Astrocyte (in vitro differentiated cells and primary cell): ENCODE measurements around the gene ACP6. TPM values are rescaled to one million over a fixed set of nuclear protein-coding genes. Genes with fewer than 3 reads are reported as not detected.
"Not testable (repeated sequence)": the region's sequence is repeated elsewhere in the genome, so short reads cannot be mapped to it uniquely, and the experiment has no call there.

ENCODE experiments used
- DNase-seq: peaks from one replicate; pipeline ENCODE4 v3.0.0-alpha.2; 2010; ENCODE audit warnings: low read depth
- FAIRE-seq: peaks from 2 replicates; lab custom pipeline; 2011; peaks lifted over from hg19 to GRCh38; lab: Jason Lieb, UNC
- H2AFZ ChIP-seq: 2 replicates; pipeline ENCODE4 v1.6.0; 2012; ENCODE audit warnings: low read depth, low read length, inconsistent platforms
- H3K27ac ChIP-seq: 2 replicates; pipeline ENCODE4 v1.5.1; 2011; ENCODE audit warnings: low read depth, low read length, inconsistent platforms
- H3K27me3 ChIP-seq: 2 replicates; pipeline ENCODE4 v1.6.0; 2011; ENCODE audit warnings: low read length, inconsistent platforms; ENCODE audit not compliant: insufficient read depth
- H3K36me3 ChIP-seq: 2 replicates; pipeline ENCODE4 v1.5.1; 2011; ENCODE audit warnings: low read length, inconsistent platforms; ENCODE audit not compliant: insufficient read depth
- H3K4me1 ChIP-seq: 2 replicates; pipeline ENCODE4 v1.5.1; 2011; ENCODE audit warnings: low read length, inconsistent platforms; ENCODE audit not compliant: insufficient read depth
- H3K4me2 ChIP-seq: 2 replicates; pipeline ENCODE4 v1.6.0; 2012; ENCODE audit warnings: low read length, inconsistent platforms
- H3K4me3 ChIP-seq: 2 replicates; pipeline ENCODE4 v1.5.1; 2011; ENCODE audit warnings: low read depth, mild to moderate bottlenecking, low read length, inconsistent platforms; ENCODE audit not compliant: insufficient read depth
- H3K79me2 ChIP-seq: 2 replicates; pipeline ENCODE4 v1.6.0; 2012; ENCODE audit warnings: mild to moderate bottlenecking, low read length, inconsistent platforms; ENCODE audit not compliant: insufficient read depth
- H3K9ac ChIP-seq: 2 replicates; pipeline ENCODE4 v1.6.0; 2012; ENCODE audit warnings: mild to moderate bottlenecking, low read length, inconsistent platforms
- H3K9me3 ChIP-seq: 2 replicates; pipeline ENCODE4 v1.5.1; 2012; ENCODE audit warnings: low read depth, mild to moderate bottlenecking, low read length, inconsistent platforms; ENCODE audit not compliant: insufficient read depth
- H4K20me1 ChIP-seq: 2 replicates; pipeline ENCODE4 v1.6.0; 2012; ENCODE audit warnings: low read length, inconsistent platforms; ENCODE audit not compliant: insufficient read depth
- H3K27ac Mint-ChIP-seq: one replicate; pipeline ENCODE4 v1.8.0; 2021; ENCODE audit warnings: mild to moderate bottlenecking, mixed read lengths; ENCODE audit not compliant: unreplicated experiment
- H3K27me3 Mint-ChIP-seq: one replicate; pipeline ENCODE4 v1.8.0; 2021; ENCODE audit warnings: low read depth, mixed read lengths; ENCODE audit not compliant: unreplicated experiment
- H3K36me3 Mint-ChIP-seq: one replicate; pipeline ENCODE4 v1.8.0; 2021; ENCODE audit warnings: low read depth, mixed read lengths; ENCODE audit not compliant: unreplicated experiment
- H3K4me1 Mint-ChIP-seq: one replicate; pipeline ENCODE4 v1.8.0; 2021; ENCODE audit warnings: low read depth, mixed read lengths; ENCODE audit not compliant: unreplicated experiment
- H3K4me3 Mint-ChIP-seq: one replicate; pipeline ENCODE4 v1.8.0; 2021; ENCODE audit warnings: mild to moderate bottlenecking, moderate library complexity, mixed read lengths; ENCODE audit not compliant: unreplicated experiment
- H3K9me3 Mint-ChIP-seq: one replicate; pipeline ENCODE4 v1.8.0; 2021; ENCODE audit warnings: mild to moderate bottlenecking, mixed read lengths; ENCODE audit not compliant: unreplicated experiment
- EZH2 ChIP-seq: IDR thresholded peaks from 2 replicates; pipeline ENCODE4 v1.6.1; 2012; ENCODE audit warnings: mild to moderate bottlenecking, low read length, inconsistent platforms; ENCODE audit not compliant: insufficient read depth
- total RNA-seq: library from RNA; stranded (reverse); gene quantifications from 2 replicates; pipeline ENCODE4 v1.2.1, GENCODE V29; 2021
- TF ChIP-seq, protein P1 (sequence below): IDR thresholded peaks from 2 replicates; pipeline ENCODE4 v1.5.1; 2011; ENCODE audit warnings: low read depth, mild to moderate bottlenecking, inconsistent platforms, low read length, moderate library complexity; ENCODE audit not compliant: insufficient read depth

Gene ACP6
- total RNA-seq, 1 donor from 2014 or later, result 17.5 TPM

DNA sequence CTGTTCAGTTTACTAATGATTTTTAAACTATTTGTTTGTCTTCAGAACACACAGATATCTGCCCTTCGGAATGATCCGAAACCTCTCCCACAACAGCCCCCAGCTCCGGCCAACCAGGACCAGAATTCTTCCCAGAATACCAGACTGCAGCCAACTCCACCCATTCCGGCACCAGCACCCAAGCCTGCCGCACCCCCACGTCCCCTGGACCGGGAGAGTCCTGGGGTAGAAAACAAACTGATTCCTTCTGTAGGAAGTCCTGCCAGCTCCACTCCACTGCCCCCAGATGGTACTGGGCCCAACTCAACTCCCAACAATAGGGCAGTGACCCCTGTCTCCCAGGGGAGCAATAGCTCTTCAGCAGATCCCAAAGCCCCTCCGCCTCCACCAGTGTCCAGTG, 51.6 kb downstream of the ACP6 start:
- DNase-seq, result no peak
- no peaks in the 10 kb centered on the region for H3K9me3 ChIP-seq

GRCh38 chr1:147618077-147618569, 52.2 kb downstream of the ACP6 start:
- Histone ChIP-seq H2AFZ (no peak overlapping the region), H3K27me3 (no peaks in the 10 kb centered on the region), H3K36me3 (peaks cover 52% of the 10 kb centered on the region), H3K79me2 (peaks cover 3% of the 10 kb centered on the region), H3K27ac (no peak overlapping the region), H3K4me3 (no peak overlapping the region), H3K4me1 (no peaks in the 10 kb centered on the region), H3K4me2 (no peak overlapping the region), H3K9ac (no peak overlapping the region), H3K9me3 (no peaks in the 10 kb centered on the region), H4K20me1 (peaks cover 4% of the 10 kb centered on the region)
- H3K27me3 Mint-ChIP-seq, result no peaks in the 10 kb centered on the region
- no peak overlapping the region for H3K4me3 Mint-ChIP-seq
- H3K4me1 Mint-ChIP-seq, result peaks cover 15% of the 10 kb centered on the region
- H3K27ac Mint-ChIP-seq, result no peak overlapping the region
- H3K36me3 Mint-ChIP-seq, result peaks cover 39% of the 10 kb centered on the region
- no peak for TF ChIP-seq EZH2
- TF ChIP-seq, protein P1, sequence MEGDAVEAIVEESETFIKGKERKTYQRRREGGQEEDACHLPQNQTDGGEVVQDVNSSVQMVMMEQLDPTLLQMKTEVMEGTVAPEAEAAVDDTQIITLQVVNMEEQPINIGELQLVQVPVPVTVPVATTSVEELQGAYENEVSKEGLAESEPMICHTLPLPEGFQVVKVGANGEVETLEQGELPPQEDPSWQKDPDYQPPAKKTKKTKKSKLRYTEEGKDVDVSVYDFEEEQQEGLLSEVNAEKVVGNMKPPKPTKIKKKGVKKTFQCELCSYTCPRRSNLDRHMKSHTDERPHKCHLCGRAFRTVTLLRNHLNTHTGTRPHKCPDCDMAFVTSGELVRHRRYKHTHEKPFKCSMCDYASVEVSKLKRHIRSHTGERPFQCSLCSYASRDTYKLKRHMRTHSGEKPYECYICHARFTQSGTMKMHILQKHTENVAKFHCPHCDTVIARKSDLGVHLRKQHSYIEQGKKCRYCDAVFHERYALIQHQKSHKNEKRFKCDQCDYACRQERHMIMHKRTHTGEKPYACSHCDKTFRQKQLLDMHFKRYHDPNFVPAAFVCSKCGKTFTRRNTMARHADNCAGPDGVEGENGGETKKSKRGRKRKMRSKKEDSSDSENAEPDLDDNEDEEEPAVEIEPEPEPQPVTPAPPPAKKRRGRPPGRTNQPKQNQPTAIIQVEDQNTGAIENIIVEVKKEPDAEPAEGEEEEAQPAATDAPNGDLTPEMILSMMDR, result no peak
- DNase-seq (no peak), FAIRE-seq (no peak)
- H3K9me3 Mint-ChIP-seq, result no peaks in the 10 kb centered on the region

More for the DNA sequence above, 51.6 kb downstream of the ACP6 start:
- no peak for FAIRE-seq
- Histone ChIP-seq H3K27ac (no peak overlapping the region), H3K9ac (no peak overlapping the region), H3K4me2 (no peak overlapping the region), H4K20me1 (peaks cover 4% of the 10 kb centered on the region), H3K79me2 (peaks cover 3% of the 10 kb centered on the region), H3K27me3 (no peaks in the 10 kb centered on the region), H3K4me1 (no peaks in the 10 kb centered on the region), H3K4me3 (no peak overlapping the region), H2AFZ (no peak overlapping the region), H3K36me3 (peaks cover 50% of the 10 kb centered on the region)
- Mint-ChIP-seq H3K27ac (no peak overlapping the region), H3K9me3 (no peaks in the 10 kb centered on the region), H3K4me3 (no peak overlapping the region), H3K4me1 (peaks cover 19% of the 10 kb centered on the region), H3K27me3 (no peaks in the 10 kb centered on the region), H3K36me3 (peaks cover 37% of the 10 kb centered on the region)
- no peak for TF ChIP-seq EZH2
- TF ChIP-seq, protein P1, result no peak

- peaks cover 34% of the 10 kb centered on the region for H3K36me3 Mint-ChIP-seq
- not testable (repeated sequence) for H3K27me3 ChIP-seq, H3K4me3 Mint-ChIP-seq, H3K4me2 ChIP-seq, FAIRE-seq, H3K79me2 ChIP-seq, H3K27ac ChIP-seq, H2AFZ ChIP-seq, H3K27me3 Mint-ChIP-seq, DNase-seq, H3K9me3 Mint-ChIP-seq, H3K9ac ChIP-seq, H3K4me3 ChIP-seq, H3K9me3 ChIP-seq, H3K4me1 ChIP-seq, H4K20me1 ChIP-seq, H3K4me1 Mint-ChIP-seq, H3K27ac Mint-ChIP-seq
- H3K36me3 ChIP-seq, result peaks cover 48% of the 10 kb centered on the region
Measured at GRCh38 chr1:147614966-147615365, 55.4 kb downstream of the ACP6 start.
